A549 (cell line): ENCODE measurements around the gene SHANK3.

Experiments used
- CBX8 ChIP-seq: fragments of 200-600 bp; sonication (generic); IDR thresholded peaks from 2 replicates; pipeline ENCODE4 v1.6.1; 2016
- CEBPB ChIP-seq, 2 experiments: fragments of >200 bp in 1 of 2; sonication (Bioruptor Twin) in 1 of 2; formaldehyde crosslinking in 1 of 2; IDR thresholded peaks; 2 replicates each; pipeline ENCODE4 v1.6.1; 2012 to 2016
- CTCF ChIP-seq: fragments of >200 bp; sonication (Bioruptor Twin); formaldehyde crosslinking; IDR thresholded peaks from 3 replicates; pipeline ENCODE4 v1.5.1; 2016
- EHMT2 ChIP-seq: fragments of 200-600 bp; sonication (generic); IDR thresholded peaks from 2 replicates; pipeline ENCODE4 v1.6.1; 2016; ENCODE audit warnings: antibody characterized with exemption, low read depth, mild to moderate bottlenecking, moderate library complexity
- POLR2AphosphoS2 ChIP-seq: conservative IDR thresholded peaks from 2 replicates; pipeline ENCODE4 v1.6.1; 2012; ENCODE audit warnings: low read length, improper control_type of control experiment, inconsistent platforms

- TF ChIP-seq CTCF = no peak
- TF ChIP-seq CEBPB (IDR thresholded peaks at IDR 0.05) = no peak
- no peak for TF ChIP-seq CBX8
- no peak for TF ChIP-seq EHMT2
- TF ChIP-seq POLR2AphosphoS2 = no peak
These were observed 46.2 kb upstream of the SHANK3 start for GRCh38 chr22:50626314-50626849.
